ENCODE results near the gene OXLD1.

GRCh38 chr17:81691608-81692007 is 25.2 kb upstream of the OXLD1 start:
- no peak for TF ChIP-seq CTCF (conservative IDR thresholded peaks at IDR 0.05; ENCODE audit: low read depth, low read length)
- TF ChIP-seq EZH2 (IDR thresholded peaks at IDR 0.05; ENCODE audit: borderline replicate concordance, low read depth, low read length, poor library complexity, severe bottlenecking), result no peak

All from A673 (cell line).